GM18909 (cell line): ENCODE measurements around the gene ACIN1.

Source experiments
- ATAC-seq: cut with Tn5 transposase; IDR thresholded peaks from one replicate; pipeline ENCODE4 v1.9.1; 2021; ENCODE audit warnings: mild to moderate bottlenecking; ENCODE audit not compliant: unreplicated experiment, poor library complexity

The ACIN1 gene

GRCh38 chr14:23090254-23090636, 4.7 kb downstream of the ACIN1 start:
- no peak for ATAC-seq

- ATAC-seq, result no peak
Observed at GRCh38 chr14:23089498-23090253, 5.3 kb downstream of the ACIN1 start.

- ATAC-seq, result no peak
Observed at GRCh38 chr14:23086565-23086964, 8.4 kb downstream of the ACIN1 start.

GRCh38 chr14:23085458-23085857, 9.5 kb downstream of the ACIN1 start:
- no peak for ATAC-seq

GRCh38 chr14:23080474-23080873, 14.5 kb downstream of the ACIN1 start:
- no peak for ATAC-seq

- no peak for ATAC-seq
Observed at GRCh38 chr14:23079716-23080115, 15.2 kb downstream of the ACIN1 start.

GRCh38 chr14:23078692-23079116, 16.2 kb downstream of the ACIN1 start:
- ATAC-seq, result no peak

- no peak for ATAC-seq
Observed at GRCh38 chr14:23077962-23078361, 17.0 kb downstream of the ACIN1 start.

- no peak for ATAC-seq
Observed at GRCh38 chr14:23076785-23077408, 18.0 kb downstream of the ACIN1 start.

- no peak for ATAC-seq
Observed at GRCh38 chr14:23074906-23075305, 20.0 kb downstream of the ACIN1 start.

- ATAC-seq, result no peak
Observed at GRCh38 chr14:23071921-23072539, 22.9 kb downstream of the ACIN1 start.

GRCh38 chr14:23071244-23071920, 23.6 kb downstream of the ACIN1 start:
- peak; percentile 84 for ATAC-seq

GRCh38 chr14:23070262-23071129, 24.4 kb downstream of the ACIN1 start:
- no peak for ATAC-seq

GRCh38 chr14:23069413-23069806, 25.5 kb downstream of the ACIN1 start:
- no peak for ATAC-seq

GRCh38 chr14:23068789-23069412, 26.0 kb downstream of the ACIN1 start:
- ATAC-seq, result peak; percentile 68

GRCh38 chr14:23067847-23068788, 26.8 kb downstream of the ACIN1 start:
- no peak for ATAC-seq

GRCh38 chr14:23066855-23067744, 27.8 kb downstream of the ACIN1 start:
- ATAC-seq, result no peak

GRCh38 chr14:23066368-23066767, 28.6 kb downstream of the ACIN1 start:
- ATAC-seq, result no peak
